Caco-2 (cell line): Measurements from ENCODE around the gene PRKCB. TPM values are rescaled to one million over a fixed set of nuclear protein-coding genes. Genes with fewer than 3 reads are reported as not detected.

Experiments used
- BruUV-seq: library from RNA; stranded (reverse); fragments of 400-500 nt; replicated peaks from 2 replicates; lab custom pipeline; 2021; lab: Mats Ljungman, UMichigan
- CTCF ChIA-PET: fragments of 300-600 bp; sonication (Branson Sonifier 250); formaldehyde crosslinking; loops from one replicate; lab custom pipeline; 2022; ENCODE audit warnings: antibody characterized with exemption; lab: Charles Lee
- POLR2A ChIA-PET: fragments of 300-600 bp; sonication (Branson Sonifier 250); formaldehyde crosslinking; loops from one replicate; lab custom pipeline; 2022; ENCODE audit warnings: antibody characterized with exemption; lab: Charles Lee
- DNase-seq, 2 experiments: peaks; one replicate each; pipeline versions ENCODE4 v3.0.0 to v3.0.0-alpha.2; 2020 to 2022
- H3K27me3 ChIP-seq: replicated peaks from 2 replicates; pipeline ENCODE4 v1.6.0; 2011; ENCODE audit warnings: low read length; ENCODE audit not compliant: control insufficient read depth, insufficient read depth
- H3K36me3 ChIP-seq: 2 replicates; pipeline ENCODE4 v1.5.1; 2011; ENCODE audit warnings: low read length; ENCODE audit not compliant: control insufficient read depth, insufficient read depth
- H3K4me1 ChIP-seq: fragments of 250-450 bp; sonication (Bioruptor Pico); 2 replicates; pipeline ENCODE4 v1.5.1; 2020; ENCODE audit warnings: mild to moderate bottlenecking
- H3K4me3 ChIP-seq: 2 replicates; pipeline ENCODE4 v1.5.1; 2011; ENCODE audit warnings: low read depth, mild to moderate bottlenecking, control low read depth, low read length
- H3K9me3 ChIP-seq: fragments of 250-450 bp; sonication (Bioruptor Pico); 2 replicates; pipeline ENCODE4 v1.5.1; 2020; ENCODE audit warnings: mild to moderate bottlenecking, moderate library complexity
- H3K27ac Mint-ChIP-seq: one replicate; pipeline ENCODE4 v1.8.0; 2022; ENCODE audit warnings: mixed read lengths; ENCODE audit not compliant: unreplicated experiment
- H3K27me3 Mint-ChIP-seq: one replicate; pipeline ENCODE4 v1.8.0; 2022; ENCODE audit warnings: mixed read lengths; ENCODE audit not compliant: insufficient read depth, unreplicated experiment
- H3K36me3 Mint-ChIP-seq: one replicate; pipeline ENCODE4 v1.8.0; 2022; ENCODE audit warnings: mild to moderate bottlenecking, mixed read lengths; ENCODE audit not compliant: insufficient read depth, unreplicated experiment
- H3K4me1 Mint-ChIP-seq: one replicate; pipeline ENCODE4 v1.8.0; 2022; ENCODE audit warnings: low read depth, mixed read lengths; ENCODE audit not compliant: unreplicated experiment
- H3K4me3 Mint-ChIP-seq: one replicate; pipeline ENCODE4 v1.8.0; 2022; ENCODE audit warnings: mild to moderate bottlenecking, moderate library complexity, mixed read lengths; ENCODE audit not compliant: unreplicated experiment
- H3K9me3 Mint-ChIP-seq: one replicate; pipeline ENCODE4 v1.8.0; 2022; ENCODE audit warnings: mixed read lengths; ENCODE audit not compliant: unreplicated experiment
- intact Hi-C: fragments of 100-400 bp; cut with micrococcal nuclease; formaldehyde crosslinking; loops from one replicate; pipeline ENCODE4 v1.10.0; 2022; ENCODE audit not compliant: unreplicated experiment
- total RNA-seq: library from RNA; stranded (reverse); gene quantifications from 2 replicates; pipeline ENCODE4 v1.2.3, GENCODE V29; 2022
- TF ChIP-seq, protein P1 (sequence below), 2 experiments: fragments of 200-600 bp in 1 of 2; IDR thresholded peaks; 1 replicate in 1 of 2; 2 replicates in 1 of 2; pipeline versions ENCODE4 v1.5.1 to v1.8.0; 2011 to 2022; ENCODE audit warnings: antibody characterized with exemption in 1 of 2, control low read depth in 1 of 2, inconsistent platforms in 1 of 2, low read depth in 1 of 2, low read length in 1 of 2, mild to moderate bottlenecking in 1 of 2, moderate library complexity in 1 of 2; ENCODE audit not compliant: insufficient read depth in 1 of 2, severe bottlenecking in 1 of 2, unreplicated experiment in 1 of 2

Gene PRKCB
- total RNA-seq, 1 experiment from 2014 or later: not detected

DNA sequence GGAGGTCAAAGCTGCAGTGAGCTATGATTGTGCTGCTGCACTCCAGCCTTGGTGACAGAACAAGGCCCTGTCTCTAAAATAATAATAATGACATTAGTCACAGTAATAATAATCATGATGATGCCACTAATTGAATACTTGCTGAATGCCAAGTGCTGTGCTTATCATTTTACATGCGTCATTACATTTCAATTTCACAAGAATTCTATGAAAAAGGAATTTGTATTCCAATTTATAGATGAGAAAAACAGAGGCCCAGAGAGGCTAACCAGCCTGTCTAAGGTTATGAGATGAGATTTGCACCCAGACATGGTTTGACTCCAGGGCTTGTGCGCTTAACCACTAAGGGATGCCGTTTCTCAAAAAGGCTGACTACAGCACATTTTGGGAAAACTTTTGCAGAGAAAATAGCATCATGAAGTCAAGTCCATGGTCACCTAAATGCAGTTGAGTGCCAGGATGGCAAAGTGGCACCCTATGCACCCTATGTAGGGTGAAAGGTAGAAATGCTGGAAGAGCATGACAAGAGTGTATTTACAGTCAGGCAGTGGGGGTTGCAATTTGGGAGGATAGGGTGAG, 276.0 kb downstream of the PRKCB start:
- ChIA-PET CTCF (no interaction called here), POLR2A (no interaction called here)
- peaks cover 8% of the 10 kb centered on the region for H3K27me3 Mint-ChIP-seq
- Histone ChIP-seq H3K27me3 (no peaks in the 10 kb centered on the region), H3K36me3 (no peaks in the 10 kb centered on the region), H3K4me3 (no peak overlapping the region), H3K9me3 (no peaks in the 10 kb centered on the region), H3K4me1 (no peaks in the 10 kb centered on the region)
- no peak overlapping the region for H3K27ac Mint-ChIP-seq
- H3K36me3 Mint-ChIP-seq: no peaks in the 10 kb centered on the region
- H3K9me3 Mint-ChIP-seq: no peaks in the 10 kb centered on the region
- intact Hi-C loops: no loop called here
- BruUV-seq: no TSS peak
- DNase-seq: no peak
- no peak overlapping the region for H3K4me3 Mint-ChIP-seq
- H3K4me1 Mint-ChIP-seq: no peaks in the 10 kb centered on the region
- TF ChIP-seq, protein P1, sequence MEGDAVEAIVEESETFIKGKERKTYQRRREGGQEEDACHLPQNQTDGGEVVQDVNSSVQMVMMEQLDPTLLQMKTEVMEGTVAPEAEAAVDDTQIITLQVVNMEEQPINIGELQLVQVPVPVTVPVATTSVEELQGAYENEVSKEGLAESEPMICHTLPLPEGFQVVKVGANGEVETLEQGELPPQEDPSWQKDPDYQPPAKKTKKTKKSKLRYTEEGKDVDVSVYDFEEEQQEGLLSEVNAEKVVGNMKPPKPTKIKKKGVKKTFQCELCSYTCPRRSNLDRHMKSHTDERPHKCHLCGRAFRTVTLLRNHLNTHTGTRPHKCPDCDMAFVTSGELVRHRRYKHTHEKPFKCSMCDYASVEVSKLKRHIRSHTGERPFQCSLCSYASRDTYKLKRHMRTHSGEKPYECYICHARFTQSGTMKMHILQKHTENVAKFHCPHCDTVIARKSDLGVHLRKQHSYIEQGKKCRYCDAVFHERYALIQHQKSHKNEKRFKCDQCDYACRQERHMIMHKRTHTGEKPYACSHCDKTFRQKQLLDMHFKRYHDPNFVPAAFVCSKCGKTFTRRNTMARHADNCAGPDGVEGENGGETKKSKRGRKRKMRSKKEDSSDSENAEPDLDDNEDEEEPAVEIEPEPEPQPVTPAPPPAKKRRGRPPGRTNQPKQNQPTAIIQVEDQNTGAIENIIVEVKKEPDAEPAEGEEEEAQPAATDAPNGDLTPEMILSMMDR (IDR thresholded peaks at IDR 0.05; ENCODE audit: insufficient read depth in 1 of 2, low read depth in 1 of 2, low read length in 1 of 2, severe bottlenecking in 1 of 2, unreplicated experiment in 1 of 2): no peak

DNA sequence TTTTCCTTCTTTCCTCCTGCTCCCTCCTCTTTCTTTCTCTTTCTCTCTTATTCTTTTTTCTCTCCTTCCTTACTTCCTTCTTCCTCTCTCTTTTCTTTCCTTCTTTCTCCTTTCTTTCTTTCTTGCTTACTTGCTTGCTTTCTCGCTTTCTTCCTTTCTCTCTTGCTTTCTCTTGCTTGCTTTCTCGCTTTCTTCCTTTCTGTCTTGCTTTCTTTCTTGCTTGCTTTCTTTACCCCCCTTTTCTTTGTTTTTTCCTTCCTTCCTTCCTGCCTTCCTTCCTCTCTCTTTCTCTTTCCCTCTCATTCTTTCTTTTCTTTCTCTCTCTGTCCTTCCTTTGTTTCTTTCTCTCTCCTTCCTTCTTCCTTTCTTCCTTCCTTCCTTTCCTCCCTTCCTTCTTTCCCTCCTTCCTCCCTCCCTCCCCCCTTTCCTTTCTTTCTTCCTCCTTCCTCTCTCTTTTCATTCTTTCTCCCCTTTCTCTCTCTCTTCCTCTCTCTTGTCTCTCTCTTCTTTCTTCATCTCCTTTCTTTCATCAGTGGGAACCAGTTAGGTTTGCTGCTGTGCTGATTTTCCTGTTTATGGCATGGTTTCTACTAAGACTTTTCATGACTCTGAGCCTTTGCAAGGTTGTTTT, 277.4 kb downstream of the PRKCB start:
- no peak overlapping the region for H3K4me3 ChIP-seq
- ChIA-PET CTCF (no interaction called here), POLR2A (no interaction called here)
- no peaks in the 10 kb centered on the region for H3K27me3 ChIP-seq
- no peaks in the 10 kb centered on the region for H3K36me3 Mint-ChIP-seq
- no peak overlapping the region for H3K27ac Mint-ChIP-seq
- no peaks in the 10 kb centered on the region for H3K4me1 Mint-ChIP-seq
- H3K9me3 ChIP-seq: no peaks in the 10 kb centered on the region
- H3K36me3 ChIP-seq: no peaks in the 10 kb centered on the region
- DNase-seq: no peak
- no TSS peak for BruUV-seq
- no peaks in the 10 kb centered on the region for H3K9me3 Mint-ChIP-seq
- no peaks in the 10 kb centered on the region for H3K4me1 ChIP-seq
- intact Hi-C loops: no loop called here
- no peak overlapping the region for H3K4me3 Mint-ChIP-seq
- TF ChIP-seq, protein P1 (IDR thresholded peaks at IDR 0.05; ENCODE audit: insufficient read depth in 1 of 2, low read depth in 1 of 2, low read length in 1 of 2, severe bottlenecking in 1 of 2, unreplicated experiment in 1 of 2): no peak
- peaks cover 10% of the 10 kb centered on the region for H3K27me3 Mint-ChIP-seq

DNA sequence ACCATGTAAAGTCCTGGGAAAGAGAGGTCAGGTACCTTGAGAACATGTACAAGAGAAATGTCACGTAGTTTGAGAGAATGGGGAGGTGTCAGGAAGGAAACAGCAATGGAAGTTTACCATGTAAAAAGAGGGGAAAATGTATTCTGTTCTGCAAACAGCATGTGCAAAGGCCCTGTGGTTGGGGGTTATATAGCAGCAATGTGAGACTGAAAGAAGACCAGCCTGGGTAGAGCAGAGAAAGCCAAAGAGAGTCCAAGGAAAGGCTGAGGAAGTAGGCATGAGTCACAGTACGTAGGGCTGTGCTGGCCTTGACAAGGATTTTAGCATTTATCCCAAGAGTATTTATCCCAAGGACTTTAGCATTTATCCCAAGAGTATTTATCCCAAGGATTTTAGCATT, 279.1 kb downstream of the PRKCB start:
- Mint-ChIP-seq H3K27me3 (peaks cover 14% of the 10 kb centered on the region), H3K9me3 (no peaks in the 10 kb centered on the region)
- no TSS peak for BruUV-seq

More for the DNA sequence above, 279.1 kb downstream of the PRKCB start:
- ChIA-PET CTCF (no interaction called here), POLR2A (no interaction called here)
- TF ChIP-seq, protein P1 (IDR thresholded peaks at IDR 0.05; ENCODE audit: insufficient read depth in 1 of 2, low read depth in 1 of 2, low read length in 1 of 2, severe bottlenecking in 1 of 2, unreplicated experiment in 1 of 2): no peak
- no peaks in the 10 kb centered on the region for H3K27me3 ChIP-seq
- H3K9me3 ChIP-seq: no peaks in the 10 kb centered on the region
- H3K4me1 ChIP-seq: no peaks in the 10 kb centered on the region
- no peak for DNase-seq
- H3K4me3 ChIP-seq: no peak overlapping the region
- no peaks in the 10 kb centered on the region for H3K36me3 ChIP-seq
- Mint-ChIP-seq H3K36me3 (no peaks in the 10 kb centered on the region), H3K4me3 (no peak overlapping the region), H3K27ac (no peak overlapping the region), H3K4me1 (no peaks in the 10 kb centered on the region)
- intact Hi-C loops: no loop called here
